ENCODE data around the gene PHLPP2.
A peak's percentile ranks its signal among the peaks of the same experiment; 100 is the strongest.

Gene PHLPP2

GRCh38 chr16:71724320-71724751 is at the start of gene PHLPP2:
Gene PHLPP2 (minus strand): TSS chr16:71724701. CDS start chr16:71714795, 9,906 bp downstream.
- no peak for DNase-seq (ENCODE audit: low read depth)

- peak; percentile 22 for DNase-seq (ENCODE audit: low read depth)
Measured at GRCh38 chr16:71771571-71771970, 47.1 kb upstream of the PHLPP2 start.

GRCh38 chr16:71769222-71769621 is 44.7 kb upstream of the PHLPP2 start:
- no peak for DNase-seq (ENCODE audit: low read depth)

- no peak for DNase-seq (ENCODE audit: low read depth)
Measured at GRCh38 chr16:71767060-71767900, 42.8 kb upstream of the PHLPP2 start.

GRCh38 chr16:71762186-71762585 is 37.7 kb upstream of the PHLPP2 start:
- DNase-seq (ENCODE audit: low read depth): peak; percentile 66

- no peak for DNase-seq (ENCODE audit: low read depth)
Measured at GRCh38 chr16:71761097-71761496, 36.6 kb upstream of the PHLPP2 start.

GRCh38 chr16:71758293-71758760 is 33.8 kb upstream of the PHLPP2 start:
- DNase-seq (ENCODE audit: low read depth): no peak

GRCh38 chr16:71754652-71755051 is 30.2 kb upstream of the PHLPP2 start:
- no peak for DNase-seq (ENCODE audit: low read depth)

GRCh38 chr16:71754108-71754507 is 29.6 kb upstream of the PHLPP2 start:
- DNase-seq (ENCODE audit: low read depth): no peak

- no peak for DNase-seq (ENCODE audit: low read depth)
Measured at GRCh38 chr16:71748226-71748625, 23.7 kb upstream of the PHLPP2 start.

- DNase-seq (ENCODE audit: low read depth): peak; percentile 64
Measured at GRCh38 chr16:71746442-71747046, 22.0 kb upstream of the PHLPP2 start.

GRCh38 chr16:71738855-71739254 is 14.4 kb upstream of the PHLPP2 start:
- DNase-seq (ENCODE audit: low read depth): no peak

- no peak for DNase-seq (ENCODE audit: low read depth)
Measured at GRCh38 chr16:71737501-71737900, 13.0 kb upstream of the PHLPP2 start.

- DNase-seq (ENCODE audit: low read depth): no peak
Measured at GRCh38 chr16:71734511-71734910, 10.0 kb upstream of the PHLPP2 start.

GRCh38 chr16:71732587-71732986 is 8.1 kb upstream of the PHLPP2 start:
- no peak for DNase-seq (ENCODE audit: low read depth)

- DNase-seq (ENCODE audit: low read depth): no peak
Measured at GRCh38 chr16:71727551-71728324, 3.2 kb upstream of the PHLPP2 start.

- DNase-seq (ENCODE audit: low read depth): no peak
Measured at GRCh38 chr16:71726476-71727315, 2.2 kb upstream of the PHLPP2 start.

- peak; percentile 77 for DNase-seq (ENCODE audit: low read depth)
Measured at GRCh38 chr16:71723537-71724319, 773 bp downstream of the PHLPP2 start.

- peak; percentile 88 for DNase-seq (ENCODE audit: low read depth)
Measured at GRCh38 chr16:71722801-71723536, 1.5 kb downstream of the PHLPP2 start.

Measured in ELR (cell line).